ENCODE measurements around the gene MEIS2. TPM values are rescaled to one million over a fixed set of nuclear protein-coding genes. Genes with fewer than 3 reads are reported as not detected.

MEIS2 gene
- total and polyA plus RNA-seq, 2 of the 13 experiments (the other 11 are each of a cell fraction or from before 2014, with no cell fraction given), result 10.7 to 12.4 TPM

GRCh38 chr15:37075777-37076176, 24.6 kb downstream of the MEIS2 start:
- no TSS peak for BruUV-seq (replicated peaks)
- H3K4me3 ChIP-seq (replicated peaks in 1 of 3; ENCODE audit: insufficient read depth in 1 of 3, low read depth in 2 of 3, low read length in 3 of 3), result no peak overlapping the region
- H3K36me3 ChIP-seq (replicated peaks in 1 of 2; ENCODE audit: control insufficient read depth in 1 of 2, insufficient read depth in 2 of 2, low read length in 2 of 2), result peaks cover 1 to 13% of the 10 kb centered on the region in 2 experiments; a peak in 2 of 5 replicates
- no peaks in the 10 kb centered on the region for H4K20me1 ChIP-seq (ENCODE audit: insufficient read depth, low read length)
- 92% methylated on average over 4 of the region's 4 CpGs for WGBS (ENCODE audit: low lambda C conversion rate)
- in situ Hi-C loops (cut with HindIII; ENCODE audit: extremely low pct_ligation_motif_present, low pct_unique_long_range_greater_than_20kb) (no loop called here), intact Hi-C loops (cut with micrococcal nuclease; ENCODE audit: unreplicated experiment) (no loop called here)
- ChIA-PET POLR2A (no interaction called here), CTCF (ENCODE audit: low intra/inter-chr PET ratio, low total read pairs) (no interaction called here)
- DNase-seq (ENCODE audit: low spot score), result no peak
- TF ChIP-seq ZNF570 (CRISPR knock-in tag; IDR thresholded peaks at IDR 0.05; ENCODE audit: borderline replicate concordance), result no peak
- no peak for TF ChIP-seq CREBL2 (CRISPR knock-in tag; IDR thresholded peaks at IDR 0.05; ENCODE audit: borderline replicate concordance)
- no peak for TF ChIP-seq TBP (CRISPR knock-in tag; IDR thresholded peaks at IDR 0.05)
- TF ChIP-seq YY1 (IDR thresholded peaks at IDR 0.05; ENCODE audit: insufficient read depth, insufficient replicate concordance, low read depth, low read length), result no peak
- TF ChIP-seq SAFB2 (CRISPR knock-in tag; IDR thresholded peaks at IDR 0.05; ENCODE audit: borderline replicate concordance, low read depth), result no peak
- no peak for TF ChIP-seq MXD3 (CRISPR knock-in tag; IDR thresholded peaks at IDR 0.05)
- H3K9me3 ChIP-seq (ENCODE audit: low read length), result no peaks in the 10 kb centered on the region
- no peak for ATAC-seq
- H3K79me2 ChIP-seq (ENCODE audit: insufficient read depth, low read length), result no peaks in the 10 kb centered on the region
- no peaks in the 10 kb centered on the region for H3K27me3 ChIP-seq (ENCODE audit: control insufficient read depth in 1 of 2, insufficient read depth in 2 of 2, low read length in 2 of 2)
- H3K9ac ChIP-seq (ENCODE audit: insufficient read depth, low read depth, low read length), result no peak overlapping the region
- no peak overlapping the region for H3K27ac ChIP-seq (ENCODE audit: extremely low read length, insufficient read depth, low read length)
- H2AFZ ChIP-seq (ENCODE audit: low read length), result no peak overlapping the region
- no peak for FAIRE-seq
- H3K4me1 ChIP-seq (ENCODE audit: insufficient read depth, low read length), result 0 out of 2 replicates have a peak, but pooled peaks cover 8% of the 10 kb centered on the region
- no peak overlapping the region for H3K4me2 ChIP-seq (ENCODE audit: low read depth, low read length)

GRCh38 chr15:37072181-37072580, 28.2 kb downstream of the MEIS2 start:
- ATAC-seq (no peak), FAIRE-seq (no peak), DNase-seq (ENCODE audit: low spot score) (no peak)
- intact Hi-C loops (cut with micrococcal nuclease; ENCODE audit: unreplicated experiment), result no loop called here
- WGBS (ENCODE audit: low lambda C conversion rate), result 94% methylated on average over 1 of the region's 1 CpG
- ChIA-PET CTCF (ENCODE audit: low intra/inter-chr PET ratio, low total read pairs) (no interaction called here), POLR2A (no interaction called here)
- Histone ChIP-seq H3K27me3 (ENCODE audit: control insufficient read depth in 1 of 2, insufficient read depth in 2 of 2, low read length in 2 of 2) (no peaks in the 10 kb centered on the region), H3K4me2 (ENCODE audit: low read depth, low read length) (no peak overlapping the region), H2AFZ (ENCODE audit: low read length) (no peak overlapping the region), H3K9me3 (ENCODE audit: low read length) (no peaks in the 10 kb centered on the region), H3K36me3 (replicated peaks in 1 of 2; ENCODE audit: control insufficient read depth in 1 of 2, insufficient read depth in 2 of 2, low read length in 2 of 2) (peaks cover 1 to 6% of the 10 kb centered on the region in 2 experiments; a peak in 1 of 5 replicates), H4K20me1 (ENCODE audit: insufficient read depth, low read length) (no peaks in the 10 kb centered on the region), H3K27ac (ENCODE audit: extremely low read length, insufficient read depth, low read length) (no peak overlapping the region), H3K4me3 (replicated peaks in 1 of 3; ENCODE audit: insufficient read depth in 1 of 3, low read depth in 2 of 3, low read length in 3 of 3) (no peak overlapping the region), H3K4me1 (ENCODE audit: insufficient read depth, low read length) (0 out of 2 replicates have a peak, but pooled peaks cover 8% of the 10 kb centered on the region), H3K9ac (ENCODE audit: insufficient read depth, low read depth, low read length) (no peak overlapping the region), H3K79me2 (ENCODE audit: insufficient read depth, low read length) (no peaks in the 10 kb centered on the region)
- TF ChIP-seq ZBTB43 (CRISPR knock-in tag; conservative IDR thresholded peaks at IDR 0.05) (no peak), STAT6 (CRISPR knock-in tag; IDR thresholded peaks at IDR 0.05; ENCODE audit: borderline replicate concordance) (no peak), TOPORS (CRISPR knock-in tag; IDR thresholded peaks at IDR 0.05) (no peak), NR0B2 (CRISPR knock-in tag; IDR thresholded peaks at IDR 0.05) (no peak)
- BruUV-seq (replicated peaks), result no TSS peak
- in situ Hi-C loops (cut with HindIII; ENCODE audit: extremely low pct_ligation_motif_present, low pct_unique_long_range_greater_than_20kb), result no loop called here

Measured in HepG2 (cell line).